SH-SY5Y (cell line): ENCODE data around the gene FUT9.

Experiments used
- GATA2 ChIP-seq: IDR thresholded peaks from 2 replicates; pipeline ENCODE4 v1.6.1; 2011; ENCODE audit warnings: mild to moderate bottlenecking, low read depth, low read length
- GATA3 ChIP-seq: IDR thresholded peaks from 2 replicates; pipeline ENCODE4 v1.6.1; 2011; ENCODE audit warnings: low read depth, mild to moderate bottlenecking, low read length, moderate library complexity

Gene FUT9

GRCh38 chr6:96186516-96187195, 170.9 kb downstream of the FUT9 start:
- TF ChIP-seq GATA3 (no peak), GATA2 (no peak)

- no peak for TF ChIP-seq GATA2
- no peak for TF ChIP-seq GATA3
Observed at GRCh38 chr6:96194675-96195074, 178.9 kb downstream of the FUT9 start.

GRCh38 chr6:96195272-96195671, 179.5 kb downstream of the FUT9 start:
- TF ChIP-seq GATA2 (no peak), GATA3 (no peak)

GRCh38 chr6:96196633-96197032, 180.9 kb downstream of the FUT9 start:
- no peak for TF ChIP-seq GATA3
- TF ChIP-seq GATA2 = no peak

- TF ChIP-seq GATA3 (no peak), GATA2 (no peak)
Observed at GRCh38 chr6:96197241-96197640, 181.5 kb downstream of the FUT9 start.

GRCh38 chr6:96202571-96202970, 186.8 kb downstream of the FUT9 start:
- TF ChIP-seq GATA2 = no peak
- no peak for TF ChIP-seq GATA3

- TF ChIP-seq GATA2 = no peak
- TF ChIP-seq GATA3 = no peak
Observed at GRCh38 chr6:96211341-96211740, 195.6 kb downstream of the FUT9 start.

- no peak for TF ChIP-seq GATA3
- no peak for TF ChIP-seq GATA2
Observed at GRCh38 chr6:96212066-96212465, 196.3 kb downstream of the FUT9 start.

- TF ChIP-seq GATA3 = no peak
- TF ChIP-seq GATA2 = no peak
Observed at GRCh38 chr6:96213784-96214183, 198.0 kb downstream of the FUT9 start.

- TF ChIP-seq GATA2 (no peak), GATA3 (no peak)
Observed at GRCh38 chr6:96223695-96224094, 207.9 kb downstream of the FUT9 start.

- TF ChIP-seq GATA2 (no peak), GATA3 (no peak)
Observed at GRCh38 chr6:96227135-96227534, 211.4 kb downstream of the FUT9 start.

- no peak for TF ChIP-seq GATA2
- no peak for TF ChIP-seq GATA3
Observed at GRCh38 chr6:96234444-96234843, 218.7 kb downstream of the FUT9 start.

GRCh38 chr6:96235927-96236326, 220.2 kb downstream of the FUT9 start:
- TF ChIP-seq GATA3 (no peak), GATA2 (no peak)

- TF ChIP-seq GATA2 = no peak
- no peak for TF ChIP-seq GATA3
Observed at GRCh38 chr6:96236471-96236870, 220.7 kb downstream of the FUT9 start.

GRCh38 chr6:96237638-96238347, 222.0 kb downstream of the FUT9 start:
- TF ChIP-seq GATA3 = no peak
- TF ChIP-seq GATA2 = no peak
